ENCODE results near the gene KSR1. TPM values are rescaled to one million over a fixed set of nuclear protein-coding genes. Genes with fewer than 3 reads are reported as not detected.

KSR1 gene
- total RNA-seq, 1 donor from 2014 or later = 59.6 TPM

- Histone ChIP-seq H3K36me3 (no peaks in the 10 kb centered on the region), H3K27me3 (ENCODE audit: low read depth) (no peaks in the 10 kb centered on the region), H3K4me1 (peaks cover 55% of the 10 kb centered on the region), H3K4me3 (no peak overlapping the region), H3K27ac (no peak overlapping the region), H3K9me3 (no peaks in the 10 kb centered on the region)
- ATAC-seq = no peak
- intact Hi-C loops (cut with DNase I) = no loop called here
- no peak for DNase-seq
- TF ChIP-seq CTCF (IDR thresholded peaks at IDR 0.05) = no peak
Observed at GRCh38 chr17:27548369-27548768, 92.1 kb downstream of the KSR1 start.

- Histone ChIP-seq H3K4me1 (peaks cover 61% of the 10 kb centered on the region), H3K9me3 (no peaks in the 10 kb centered on the region), H3K27me3 (ENCODE audit: low read depth) (no peaks in the 10 kb centered on the region), H3K27ac (no peak overlapping the region), H3K4me3 (no peak overlapping the region), H3K36me3 (no peaks in the 10 kb centered on the region)
- DNase-seq (no peak), ATAC-seq (no peak)
- intact Hi-C loops (cut with DNase I) = no loop called here
- no peak for TF ChIP-seq CTCF (IDR thresholded peaks at IDR 0.05)
Observed at GRCh38 chr17:27549251-27549893, 93.1 kb downstream of the KSR1 start.

GRCh38 chr17:27550291-27550930 lies 94.2 kb downstream of the KSR1 start:
- Histone ChIP-seq H3K4me3 (no peak overlapping the region), H3K36me3 (no peaks in the 10 kb centered on the region), H3K27me3 (ENCODE audit: low read depth) (no peaks in the 10 kb centered on the region), H3K27ac (no peak overlapping the region), H3K9me3 (no peaks in the 10 kb centered on the region), H3K4me1 (peaks cover 56% of the 10 kb centered on the region)
- DNase-seq (no peak), ATAC-seq (no peak)
- intact Hi-C loops (cut with DNase I) = no loop called here
- no peak for TF ChIP-seq CTCF (IDR thresholded peaks at IDR 0.05)

- ATAC-seq (no peak), DNase-seq (no peak)
- no peaks in the 10 kb centered on the region for H3K36me3 ChIP-seq
- intact Hi-C loops (cut with DNase I) = no loop called here
- H3K9me3 ChIP-seq = no peaks in the 10 kb centered on the region
- H3K27me3 ChIP-seq (ENCODE audit: low read depth) = no peaks in the 10 kb centered on the region
- H3K4me1 ChIP-seq = peaks cover 49% of the 10 kb centered on the region
- no peak for TF ChIP-seq CTCF (IDR thresholded peaks at IDR 0.05)
- H3K27ac ChIP-seq = no peak overlapping the region
- H3K4me3 ChIP-seq = no peak overlapping the region
Observed at GRCh38 chr17:27550974-27551505, 94.8 kb downstream of the KSR1 start.

- Histone ChIP-seq H3K27ac (peak overlapping the region; percentile 20), H3K9me3 (no peaks in the 10 kb centered on the region), H3K4me3 (no peak overlapping the region), H3K27me3 (ENCODE audit: low read depth) (no peaks in the 10 kb centered on the region), H3K36me3 (no peaks in the 10 kb centered on the region), H3K4me1 (peaks cover 44% of the 10 kb centered on the region)
- peak; percentile 48 to 53 for ATAC-seq
- no peak for DNase-seq
- intact Hi-C loops (cut with DNase I) = no loop called here
- TF ChIP-seq CTCF (IDR thresholded peaks at IDR 0.05) = no peak
Observed at GRCh38 chr17:27551701-27552248, 95.5 kb downstream of the KSR1 start.
